GM20000 (cell line): ENCODE data around the gene KIFC3.

ENCODE experiments used
- DNase-seq: peaks from one replicate; pipeline ENCODE4 v3.0.0; 2012; ENCODE audit warnings: low spot score
- CTCF ChIP-seq: IDR thresholded peaks from 2 replicates; pipeline ENCODE4 v1.5.1; 2012; ENCODE audit warnings: mild to moderate bottlenecking, control low read depth; ENCODE audit errors: extremely low read depth, missing control alignments

Gene KIFC3

GRCh38 chr16:57725976-57726375 is 76.3 kb downstream of the KIFC3 start:
- TF ChIP-seq CTCF: no peak
- no peak for DNase-seq

DNA sequence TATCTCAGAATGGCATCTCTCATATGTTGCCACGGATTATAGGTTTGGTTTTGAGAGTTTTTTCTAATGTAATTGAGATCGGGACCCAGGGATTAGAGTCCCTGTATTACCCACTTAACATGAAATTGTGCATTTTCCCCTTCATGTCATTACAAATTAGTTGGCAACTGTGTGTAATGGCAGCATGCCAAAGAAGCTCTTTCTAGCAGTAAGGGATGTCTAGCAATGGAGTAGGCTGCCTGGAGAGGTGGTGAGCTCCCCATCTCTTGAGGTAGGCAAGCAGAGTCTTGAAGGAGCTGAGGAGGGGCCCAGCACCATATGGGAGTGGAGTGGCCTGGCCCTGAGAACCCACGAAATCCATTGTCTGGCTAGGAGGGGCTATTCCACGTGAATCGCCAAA is 76.7 kb downstream of the KIFC3 start:
- no peak for TF ChIP-seq CTCF
- DNase-seq: no peak

DNA sequence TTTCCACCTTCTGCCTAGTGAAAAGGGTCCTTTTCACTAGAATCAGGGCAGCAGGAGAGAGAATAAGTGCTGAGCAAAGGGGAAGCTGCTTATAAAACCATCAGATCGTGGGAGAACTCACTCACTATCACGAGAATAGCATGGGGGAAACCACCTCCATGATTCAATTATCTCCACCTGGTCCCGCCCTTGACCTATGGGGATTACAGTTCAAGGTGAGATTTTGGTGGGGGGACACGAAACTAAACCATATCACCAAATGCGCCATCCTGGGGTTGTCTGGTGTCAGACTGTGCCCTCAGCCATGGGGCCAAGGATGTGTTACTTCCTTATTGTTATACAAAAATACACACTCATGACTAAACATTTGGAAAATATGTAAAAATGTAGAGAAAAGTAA is 77.1 kb downstream of the KIFC3 start:
- TF ChIP-seq CTCF: no peak
- DNase-seq: no peak

GRCh38 chr16:57724531-57724930 is 77.8 kb downstream of the KIFC3 start:
- no peak for TF ChIP-seq CTCF
- no peak for DNase-seq

GRCh38 chr16:57723170-57723569 is 79.1 kb downstream of the KIFC3 start:
- TF ChIP-seq CTCF: no peak
- no peak for DNase-seq

DNA sequence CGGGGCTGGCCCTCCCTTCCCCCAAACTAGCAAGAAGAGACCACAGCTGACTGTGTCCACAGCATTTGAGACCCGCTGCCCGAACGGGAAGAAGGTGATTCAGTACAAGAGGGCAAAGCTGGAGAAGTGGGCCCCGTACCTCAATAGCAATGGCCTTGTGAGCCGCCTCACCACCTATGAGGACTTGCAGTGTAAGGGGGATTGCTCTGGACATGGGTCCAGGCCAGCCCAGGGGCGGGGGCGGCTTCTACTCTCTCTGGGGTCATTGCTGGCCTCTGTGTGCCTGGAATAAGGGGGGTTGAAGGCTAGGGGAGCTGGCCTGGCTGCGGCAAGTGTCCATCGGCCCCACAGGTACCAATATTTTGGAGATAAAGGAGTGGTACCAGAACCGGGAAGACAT is 79.6 kb downstream of the KIFC3 start:
- TF ChIP-seq CTCF: no peak
- DNase-seq: no peak

- DNase-seq: no peak
Measured at GRCh38 chr16:57722210-57722499, 80.1 kb downstream of the KIFC3 start.

More at GRCh38 chr16:57722210-57722499, 80.1 kb downstream of the KIFC3 start:
- TF ChIP-seq CTCF: no peak
